Stimulated activated memory B cell treated with anti-CD40 and anti-IgM and Interleukin-4, amounts not matched to agents 10 μg/mL and 1 μg/mL and 100 μg/mL, for 72 hours (primary cell): ENCODE measurements around the gene TMEM164.
"Not testable (repeated sequence)": the region's sequence is repeated elsewhere in the genome, so short reads cannot be mapped to it uniquely, and the experiment has no call there.

Experiments
- ATAC-seq: fragments of 150-1000 bp; cut with Tn5 transposase; 2 replicates; pipeline ENCODE4 v1.10.0; 2021
- H3K27ac Mint-ChIP-seq: one replicate; pipeline ENCODE4 v1.8.0; 2022; ENCODE audit warnings: mild to moderate bottlenecking, mixed read lengths
- H3K27me3 Mint-ChIP-seq: one replicate; pipeline ENCODE4 v1.8.0; 2022; ENCODE audit warnings: mixed read lengths
- H3K36me3 Mint-ChIP-seq: one replicate; pipeline ENCODE4 v1.8.0; 2022; ENCODE audit warnings: mixed read lengths
- H3K4me1 Mint-ChIP-seq: one replicate; pipeline ENCODE4 v1.8.0; 2022; ENCODE audit warnings: mixed read lengths
- H3K4me3 Mint-ChIP-seq: one replicate; pipeline ENCODE4 v1.8.0; 2022; ENCODE audit warnings: mild to moderate bottlenecking, moderate library complexity, mixed read lengths
- H3K9me3 Mint-ChIP-seq: one replicate; pipeline ENCODE4 v1.8.0; 2022; ENCODE audit warnings: mixed read lengths

The TMEM164 gene

DNA sequence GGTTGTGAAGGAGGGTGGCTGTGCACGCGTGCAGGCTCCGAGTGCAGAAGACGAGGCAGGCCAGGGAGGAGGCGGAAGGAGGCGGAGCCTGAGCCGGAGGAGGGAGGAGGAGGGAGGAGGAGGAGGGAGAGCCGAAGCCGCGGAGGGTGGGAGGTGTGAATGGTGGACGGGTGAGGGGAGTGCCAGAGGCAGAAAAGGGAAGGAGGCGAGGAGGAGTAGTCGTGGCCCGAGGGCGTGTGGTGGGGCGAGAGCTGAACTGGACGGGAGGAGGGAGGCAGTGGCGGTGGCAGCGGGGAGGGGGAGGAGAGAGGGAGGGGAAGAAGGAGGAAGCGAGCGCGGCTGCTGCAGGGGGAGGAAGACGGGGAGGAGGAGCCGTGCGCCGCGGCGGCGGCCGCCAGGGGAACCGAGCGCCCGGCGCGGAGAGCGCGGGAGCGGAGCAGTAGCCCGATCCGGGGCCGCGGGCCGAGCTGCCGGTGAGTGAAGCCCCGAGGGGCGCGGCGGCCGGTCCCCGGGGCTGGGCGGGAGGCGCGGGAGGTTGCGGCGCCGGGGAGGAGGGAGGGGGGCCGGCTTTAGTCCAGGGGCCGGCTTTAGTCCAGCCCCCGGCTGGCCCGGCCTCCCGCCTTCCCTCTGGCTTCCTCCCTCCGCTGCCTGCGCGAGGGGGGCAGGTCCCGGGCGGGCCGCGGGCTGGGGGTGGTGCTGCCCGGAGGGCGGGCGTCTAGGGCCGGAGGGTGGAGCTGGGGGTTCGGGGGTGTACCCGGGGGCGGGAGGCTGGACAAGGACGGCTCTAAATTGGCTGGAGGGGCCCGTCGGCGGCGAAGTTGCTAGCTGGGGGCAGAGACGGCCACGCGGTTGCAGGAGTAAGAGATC, at the start of gene TMEM164:
Gene TMEM164 (plus strand): TSS at position 815 of the 867 bp plus-strand sequence. CDS start 661 bp downstream, outside the sequence.
- Mint-ChIP-seq H3K9me3 (no peaks in the 10 kb centered on the region), H3K27me3 (no peaks in the 10 kb centered on the region), H3K4me1 (peaks cover 47% of the 10 kb centered on the region), H3K36me3 (peaks cover 8% of the 10 kb centered on the region), H3K27ac (peak within 1 kb of the TSS; percentile 93), H3K4me3 (peak within 1 kb of the TSS; percentile 100)
- ATAC-seq: peak; percentile 93

DNA sequence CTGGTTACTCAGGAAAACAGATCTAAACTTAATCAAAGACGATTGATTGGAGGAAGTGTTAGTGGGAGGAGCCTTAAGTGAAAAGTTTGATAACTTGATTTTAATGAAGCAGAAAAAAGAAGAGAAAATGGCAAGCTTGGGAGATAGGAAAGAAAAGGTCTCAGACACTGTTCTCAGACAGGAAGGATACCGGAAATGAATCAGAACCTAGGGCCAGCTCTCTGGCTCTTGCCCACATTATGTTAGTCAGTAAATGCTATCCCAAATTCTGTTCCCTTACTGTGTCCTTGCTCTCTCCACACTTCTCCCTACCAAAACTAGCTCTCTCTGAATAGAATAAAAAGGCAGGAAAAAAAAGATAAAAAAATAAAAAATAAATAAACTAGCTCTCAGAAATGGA, 48.6 kb upstream of the TMEM164 start:
- no peak for ATAC-seq
- no peaks in the 10 kb centered on the region for H3K36me3 Mint-ChIP-seq
- no peak overlapping the region for H3K4me3 Mint-ChIP-seq
- no peak overlapping the region for H3K27ac Mint-ChIP-seq
- peaks cover 6% of the 10 kb centered on the region for H3K4me1 Mint-ChIP-seq
- no peaks in the 10 kb centered on the region for H3K27me3 Mint-ChIP-seq
- H3K9me3 Mint-ChIP-seq: no peaks in the 10 kb centered on the region

DNA sequence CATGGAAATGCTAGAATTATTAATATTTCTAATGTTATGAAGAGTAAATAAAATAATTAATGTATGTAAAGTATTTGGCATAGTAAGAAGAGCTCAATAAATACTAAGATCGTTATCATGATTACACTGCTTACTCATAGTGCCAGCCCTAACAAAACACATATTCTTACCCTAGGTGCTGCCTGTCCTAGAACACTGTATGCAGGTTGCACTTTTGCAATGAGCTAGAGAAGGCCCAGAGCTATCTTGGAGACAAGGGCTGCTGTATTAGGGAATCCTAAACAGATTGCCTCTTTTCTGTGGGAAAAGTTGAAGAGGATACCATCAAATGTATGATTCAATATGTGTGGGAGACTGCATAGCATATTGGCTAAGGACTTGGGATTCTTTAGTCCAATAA, 48.0 kb upstream of the TMEM164 start:
- no peaks in the 10 kb centered on the region for H3K36me3 Mint-ChIP-seq
- peaks cover 6% of the 10 kb centered on the region for H3K4me1 Mint-ChIP-seq
- H3K9me3 Mint-ChIP-seq: no peaks in the 10 kb centered on the region
- H3K27ac Mint-ChIP-seq: no peak overlapping the region
- no peaks in the 10 kb centered on the region for H3K27me3 Mint-ChIP-seq
- no peak for ATAC-seq
- no peak overlapping the region for H3K4me3 Mint-ChIP-seq

DNA sequence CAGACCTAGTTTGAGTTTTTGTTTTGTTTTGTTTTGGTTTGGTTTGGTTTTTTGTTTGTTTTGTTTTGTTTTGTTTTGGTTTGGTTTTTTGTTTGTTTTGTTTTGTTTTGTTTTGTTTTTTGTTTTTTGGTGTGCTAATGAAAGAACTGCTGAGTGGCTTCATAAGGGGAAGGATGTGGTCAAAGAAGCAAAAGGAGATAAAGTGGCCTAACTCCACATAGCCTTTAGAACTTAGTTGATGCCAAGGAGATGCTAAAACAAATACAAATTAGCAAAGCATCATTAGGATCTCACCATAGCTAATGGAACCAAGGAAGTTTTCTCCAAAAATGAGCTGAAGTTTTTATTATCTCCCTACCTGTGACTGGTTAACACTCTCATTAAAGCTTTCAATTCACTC, 44.6 kb upstream of the TMEM164 start:
- no peak overlapping the region for H3K27ac Mint-ChIP-seq
- H3K27me3 Mint-ChIP-seq: no peaks in the 10 kb centered on the region

DNA sequence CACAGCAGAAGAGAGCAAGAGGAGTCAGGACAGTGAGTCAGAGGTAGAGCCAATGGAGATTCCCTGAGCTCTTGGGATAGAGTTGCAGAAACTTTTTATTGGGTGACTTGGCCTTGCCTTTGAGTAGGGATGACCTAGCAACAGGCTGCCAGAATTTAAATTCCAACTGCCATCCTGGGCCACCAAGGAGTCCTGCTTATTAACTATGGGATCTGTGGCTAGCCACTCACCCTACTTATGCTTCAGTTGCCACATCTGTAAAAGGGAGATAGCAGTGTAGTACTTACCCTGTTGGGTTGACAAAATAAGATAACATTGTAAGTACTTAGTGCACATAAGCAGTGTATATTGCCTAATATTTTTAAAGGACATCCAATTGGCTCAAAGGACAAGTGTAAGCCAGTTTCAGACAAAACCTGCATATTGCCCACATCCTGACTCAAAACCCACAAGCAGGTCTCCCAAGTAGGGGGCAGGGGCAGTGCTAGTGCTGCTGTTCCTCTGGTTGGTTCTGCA, 43.5 kb upstream of the TMEM164 start:
- no peak overlapping the region for H3K27ac Mint-ChIP-seq
- ATAC-seq: no peak

More for the DNA sequence above, 44.6 kb upstream of the TMEM164 start:
- Mint-ChIP-seq H3K4me1 (peaks cover 6% of the 10 kb centered on the region), H3K36me3 (no peaks in the 10 kb centered on the region), H3K9me3 (no peaks in the 10 kb centered on the region), H3K4me3 (no peak overlapping the region)
- ATAC-seq: no peak

DNA sequence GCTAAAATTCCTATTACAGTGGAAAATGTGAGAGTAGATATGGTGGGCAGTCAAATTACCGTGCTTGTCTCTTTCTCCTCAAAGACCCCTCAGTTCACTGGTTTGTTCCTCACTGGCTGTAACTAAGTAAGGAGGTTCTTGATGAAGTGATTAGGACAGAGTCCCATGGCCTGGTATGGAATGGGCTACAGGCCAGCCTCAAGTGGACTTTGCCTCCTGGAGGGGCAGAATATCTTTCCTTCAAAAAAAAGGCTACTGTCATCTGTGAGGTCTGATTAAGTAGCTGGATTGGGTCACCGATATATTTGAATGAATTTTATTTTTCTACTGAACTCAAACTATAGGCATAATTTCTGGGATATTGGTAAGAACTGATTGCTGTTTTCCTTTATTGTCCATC, 38.5 kb upstream of the TMEM164 start:
- Mint-ChIP-seq H3K27me3 (no peaks in the 10 kb centered on the region), H3K4me1 (no peaks in the 10 kb centered on the region), H3K4me3 (no peak overlapping the region), H3K9me3 (no peaks in the 10 kb centered on the region), H3K27ac (no peak overlapping the region), H3K36me3 (no peaks in the 10 kb centered on the region)
- no peak for ATAC-seq

More for the DNA sequence above, 43.5 kb upstream of the TMEM164 start:
- no peaks in the 10 kb centered on the region for H3K27me3 Mint-ChIP-seq
- no peaks in the 10 kb centered on the region for H3K9me3 Mint-ChIP-seq
- peaks cover 6% of the 10 kb centered on the region for H3K4me1 Mint-ChIP-seq
- H3K36me3 Mint-ChIP-seq: no peaks in the 10 kb centered on the region
- no peak overlapping the region for H3K4me3 Mint-ChIP-seq

DNA sequence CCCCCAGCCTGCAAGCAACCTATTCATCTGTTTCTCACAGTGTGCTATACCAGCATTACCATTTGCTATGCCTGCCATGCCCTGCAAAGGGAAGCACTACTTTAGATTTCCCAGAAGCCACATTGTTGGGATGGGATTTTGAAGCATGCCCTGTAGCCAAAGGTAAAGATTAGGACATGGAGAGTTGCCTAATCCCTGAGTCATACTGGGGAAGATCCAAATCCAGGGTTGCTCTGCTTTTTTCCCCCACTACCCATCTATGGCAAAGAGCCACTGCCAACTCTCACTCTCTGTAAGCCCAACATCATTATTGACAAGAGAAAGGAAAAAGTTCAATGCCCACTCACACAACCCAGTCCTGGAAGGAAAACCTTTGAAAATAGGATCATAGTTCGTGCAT, 36.7 kb upstream of the TMEM164 start:
- Mint-ChIP-seq H3K9me3 (no peaks in the 10 kb centered on the region), H3K27me3 (no peaks in the 10 kb centered on the region), H3K27ac (no peak overlapping the region), H3K4me1 (no peaks in the 10 kb centered on the region), H3K4me3 (no peak overlapping the region), H3K36me3 (no peaks in the 10 kb centered on the region)
- ATAC-seq: no peak

DNA sequence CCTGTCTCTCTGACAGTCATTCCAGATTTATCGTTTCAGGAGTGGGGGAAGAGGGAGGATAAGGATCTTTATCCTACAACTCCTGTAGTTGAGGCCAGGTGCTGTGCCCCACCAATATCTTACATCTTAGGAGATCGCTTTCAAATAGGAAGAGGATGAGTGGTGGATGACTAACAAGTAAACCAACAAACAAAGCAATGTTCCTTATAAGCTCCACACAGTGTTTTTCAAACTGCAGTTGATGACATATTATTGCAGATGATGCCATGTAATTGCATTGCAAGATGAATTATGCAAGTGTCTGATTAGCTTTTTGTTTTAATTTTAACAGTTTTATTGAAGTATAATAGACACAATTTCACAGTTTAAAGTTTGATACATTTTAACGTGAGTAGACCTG, 35.8 kb upstream of the TMEM164 start:
- no peak for ATAC-seq
- H3K36me3 Mint-ChIP-seq: no peaks in the 10 kb centered on the region
- H3K27ac Mint-ChIP-seq: no peak overlapping the region
- no peaks in the 10 kb centered on the region for H3K27me3 Mint-ChIP-seq
- no peaks in the 10 kb centered on the region for H3K9me3 Mint-ChIP-seq
- H3K4me1 Mint-ChIP-seq: no peaks in the 10 kb centered on the region
- H3K4me3 Mint-ChIP-seq: no peak overlapping the region

DNA sequence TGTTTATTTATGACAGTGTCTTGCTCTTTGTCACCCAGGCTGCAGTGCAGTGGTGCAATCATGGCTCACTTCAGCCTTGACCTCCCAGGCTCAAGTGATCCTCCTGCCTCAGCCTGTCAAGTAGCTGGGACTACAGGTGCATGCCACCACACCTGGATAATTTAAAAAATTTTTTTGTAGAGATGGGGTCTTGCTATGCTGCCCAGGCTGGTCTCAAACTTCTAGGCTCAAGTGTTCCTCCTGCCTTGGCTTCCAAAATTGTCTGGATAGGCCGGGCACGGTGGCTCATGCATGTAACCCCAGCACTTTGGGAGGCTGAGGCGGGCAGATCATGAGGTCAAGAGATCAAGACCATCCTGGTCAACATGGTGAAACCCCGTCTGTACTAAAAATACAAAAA, 32.1 kb upstream of the TMEM164 start:
- not testable (repeated sequence) for H3K36me3 Mint-ChIP-seq, ATAC-seq, H3K4me1 Mint-ChIP-seq, H3K27me3 Mint-ChIP-seq, H3K9me3 Mint-ChIP-seq, H3K27ac Mint-ChIP-seq, H3K4me3 Mint-ChIP-seq

DNA sequence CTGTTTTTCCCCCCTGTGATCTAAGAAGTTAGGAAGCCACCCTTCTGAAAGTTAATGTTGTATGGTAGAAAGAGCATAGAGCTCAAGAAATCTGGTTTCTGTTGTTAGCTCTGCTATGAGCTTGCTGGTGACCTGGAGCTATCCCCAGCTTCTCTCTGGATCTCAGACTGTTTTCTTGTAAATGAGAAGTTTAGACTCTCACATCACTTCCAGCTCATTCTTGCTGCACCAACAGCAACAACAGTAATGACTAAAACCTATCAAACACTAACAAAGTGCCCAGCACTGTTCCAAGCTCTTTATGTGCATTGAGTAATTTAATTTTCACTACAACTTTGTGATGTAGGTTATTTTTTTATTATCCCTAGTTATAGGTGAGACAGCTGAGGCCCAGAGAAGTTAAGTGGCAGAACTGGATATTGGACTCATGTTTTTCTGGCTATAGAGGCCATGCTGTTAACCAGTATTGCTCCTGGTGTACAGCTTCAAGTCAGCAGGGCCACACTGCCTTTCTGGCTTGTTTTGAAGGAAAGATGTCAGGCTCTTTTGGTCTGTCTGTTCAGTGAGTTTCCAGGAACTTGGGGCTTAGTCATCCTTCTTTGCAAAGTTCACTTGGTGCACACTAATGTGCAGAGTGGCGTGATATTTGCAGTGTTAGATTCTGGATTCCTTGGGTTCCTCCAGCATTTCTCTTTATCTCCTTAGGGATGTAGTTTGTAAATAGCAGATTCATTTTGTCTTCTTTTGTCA, 27.8 kb upstream of the TMEM164 start:
- H3K4me1 Mint-ChIP-seq: no peaks in the 10 kb centered on the region
- no peak for ATAC-seq
- peaks cover 13% of the 10 kb centered on the region for H3K27me3 Mint-ChIP-seq
- H3K4me3 Mint-ChIP-seq: no peak overlapping the region
- H3K27ac Mint-ChIP-seq: no peak overlapping the region
- H3K9me3 Mint-ChIP-seq: no peaks in the 10 kb centered on the region
- H3K36me3 Mint-ChIP-seq: no peaks in the 10 kb centered on the region

DNA sequence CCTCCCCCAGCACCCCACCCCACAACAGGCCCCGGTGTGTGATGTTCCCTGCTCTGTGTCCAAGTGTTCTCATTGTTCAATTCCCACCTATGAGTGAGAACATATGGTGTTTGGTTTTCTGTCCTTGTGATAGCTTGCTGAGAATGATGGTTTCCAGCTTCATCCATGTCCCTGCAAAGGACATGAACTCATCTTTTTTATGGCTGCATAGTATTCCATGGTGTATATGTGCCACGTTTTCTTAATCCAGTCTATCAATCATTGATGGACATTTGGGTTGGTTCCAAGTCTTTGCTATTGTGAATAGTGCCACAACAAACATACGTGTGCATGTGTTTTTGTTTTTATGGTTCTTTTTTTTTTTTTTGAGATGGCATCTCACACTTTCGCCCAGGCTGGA, 17.7 kb upstream of the TMEM164 start:
- not testable (repeated sequence) for H3K27me3 Mint-ChIP-seq, ATAC-seq, H3K4me3 Mint-ChIP-seq, H3K9me3 Mint-ChIP-seq, H3K4me1 Mint-ChIP-seq, H3K27ac Mint-ChIP-seq, H3K36me3 Mint-ChIP-seq

DNA sequence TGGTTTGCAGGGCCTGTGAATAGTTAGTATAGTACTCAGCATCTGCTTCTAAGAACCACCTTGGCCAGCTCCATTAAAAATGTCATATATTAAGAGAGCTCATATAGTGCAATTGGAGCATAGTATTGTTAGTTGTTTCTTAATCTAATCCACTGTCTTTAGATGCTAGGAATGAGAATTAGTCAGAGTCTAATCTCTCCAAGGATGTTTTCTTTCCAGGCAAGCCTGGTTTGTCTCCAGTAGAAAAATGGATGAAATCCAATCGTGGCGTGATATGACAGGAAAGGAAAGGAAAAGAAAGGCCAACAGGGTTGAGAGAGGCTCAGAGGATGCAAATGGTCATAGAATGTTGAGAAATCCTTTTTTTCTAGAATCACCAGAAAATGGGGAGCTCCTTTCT, 15.0 kb upstream of the TMEM164 start:
- Mint-ChIP-seq H3K4me3 (no peak overlapping the region), H3K36me3 (no peaks in the 10 kb centered on the region), H3K4me1 (no peaks in the 10 kb centered on the region), H3K27me3 (no peaks in the 10 kb centered on the region), H3K9me3 (no peaks in the 10 kb centered on the region), H3K27ac (no peak overlapping the region)
- no peak for ATAC-seq

DNA sequence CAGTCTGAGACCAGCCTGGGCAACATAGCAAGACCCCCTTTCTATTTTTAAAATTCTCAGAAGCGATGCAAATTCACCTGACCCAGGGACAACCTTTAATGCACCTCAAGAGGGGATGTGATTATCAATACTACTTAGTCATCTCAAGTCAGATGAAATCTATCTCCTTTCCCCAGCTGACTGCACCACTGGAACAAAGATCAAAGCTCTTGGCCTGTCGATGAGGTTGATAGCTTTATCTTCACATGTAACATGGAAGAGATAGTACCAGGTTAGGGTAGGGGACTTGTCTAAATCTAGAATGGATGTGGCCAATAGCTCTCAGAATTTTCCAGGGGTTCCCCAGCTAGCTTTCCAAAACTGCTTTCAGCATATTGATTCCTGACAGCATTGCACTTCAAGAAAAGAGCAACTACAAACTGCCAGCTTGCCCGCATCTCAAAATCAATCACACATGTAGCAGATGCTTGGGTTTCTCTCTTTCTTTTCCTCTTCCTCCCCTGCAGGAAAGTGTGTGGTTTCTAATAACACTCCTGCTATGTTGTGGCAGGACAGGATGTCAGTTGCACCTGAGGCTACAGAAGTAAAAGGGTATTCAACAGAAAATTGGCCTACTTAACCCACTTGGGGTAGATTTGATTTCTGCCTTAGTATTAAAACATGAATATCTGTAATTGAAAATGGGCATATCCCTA, 12.2 kb upstream of the TMEM164 start:
- Mint-ChIP-seq H3K27ac (no peak overlapping the region), H3K9me3 (no peaks in the 10 kb centered on the region), H3K27me3 (no peaks in the 10 kb centered on the region), H3K4me3 (no peak overlapping the region), H3K4me1 (no peaks in the 10 kb centered on the region), H3K36me3 (no peaks in the 10 kb centered on the region)
- ATAC-seq: no peak

DNA sequence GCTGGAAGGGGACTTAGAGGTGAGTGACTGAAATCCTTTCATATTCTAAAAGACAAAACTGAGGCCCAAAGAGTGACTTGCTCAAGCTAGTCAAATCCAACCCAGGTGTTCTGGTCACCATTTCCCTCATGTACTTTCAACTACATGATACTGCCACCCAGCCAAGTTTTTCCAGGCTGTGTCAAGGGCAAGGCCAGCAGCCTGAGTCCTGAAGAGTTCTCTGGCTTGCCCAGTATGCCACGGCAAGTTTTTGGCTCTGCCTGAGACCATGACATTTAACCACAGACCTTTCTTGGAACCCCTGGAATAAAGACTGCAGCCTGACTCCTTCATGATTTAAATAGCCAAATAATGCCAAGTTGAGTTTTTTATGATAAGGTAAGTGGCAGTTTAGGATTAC, 10.7 kb upstream of the TMEM164 start:
- no peak for ATAC-seq
- Mint-ChIP-seq H3K27ac (no peak overlapping the region), H3K4me1 (no peaks in the 10 kb centered on the region), H3K27me3 (no peaks in the 10 kb centered on the region), H3K9me3 (no peaks in the 10 kb centered on the region), H3K4me3 (no peak overlapping the region), H3K36me3 (no peaks in the 10 kb centered on the region)

DNA sequence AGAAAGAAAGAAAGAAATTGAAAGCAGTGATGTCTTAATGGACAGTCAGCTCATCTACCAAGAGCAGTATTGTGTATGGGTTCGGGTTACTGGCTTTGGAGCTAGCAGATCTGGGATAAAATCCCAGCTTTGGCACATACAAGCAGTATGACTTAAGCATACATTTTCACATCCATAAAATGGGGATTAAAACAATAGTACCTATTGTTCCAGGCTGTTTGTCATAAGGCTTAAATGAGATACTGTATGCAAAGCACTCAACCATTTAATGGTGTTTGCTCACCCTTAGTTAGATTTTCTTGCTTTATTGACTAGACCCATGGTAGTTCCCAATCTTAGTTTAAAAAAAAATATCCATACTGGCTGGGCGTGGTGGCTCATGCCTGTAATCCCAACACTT, 7.8 kb upstream of the TMEM164 start:
- H3K27ac Mint-ChIP-seq: no peak overlapping the region
- H3K36me3 Mint-ChIP-seq: no peaks in the 10 kb centered on the region
- no peak overlapping the region for H3K4me3 Mint-ChIP-seq
- no peak for ATAC-seq
- no peaks in the 10 kb centered on the region for H3K9me3 Mint-ChIP-seq
- no peaks in the 10 kb centered on the region for H3K4me1 Mint-ChIP-seq
- no peaks in the 10 kb centered on the region for H3K27me3 Mint-ChIP-seq
